ENCODE data around the gene ATP11C. TPM values are rescaled to one million over a fixed set of nuclear protein-coding genes. Genes with fewer than 3 reads are reported as not detected.

The ATP11C gene
- total RNA-seq, 2 donors from 2014 or later = 23.2 to 28.3 TPM

GRCh38 chrX:139784807-139785206 lies 148.0 kb downstream of the ATP11C start:
- 100% methylated on average over 1 of the region's 1 CpG for WGBS
- Histone ChIP-seq H3K4me1 (replicated peaks) (no peaks in the 10 kb centered on the region), H3K27ac (no peak overlapping the region), H3K9me3 (no peaks in the 10 kb centered on the region), H3K4me3 (no peak overlapping the region), H3K27me3 (replicated peaks; ENCODE audit: insufficient read depth) (no peaks in the 10 kb centered on the region), H3K36me3 (no peaks in the 10 kb centered on the region)
- intact Hi-C loops (cut with DNase I) = no loop called here
- no peak for TF ChIP-seq POLR2A (IDR thresholded peaks at IDR 0.05)
- TF ChIP-seq POLR2AphosphoS5 (IDR thresholded peaks at IDR 0.05) = no peak
- no peak for TF ChIP-seq CTCF (IDR thresholded peaks at IDR 0.05)
- DNase-seq (ENCODE audit: low spot score) = no peak

GRCh38 chrX:139783959-139784358 lies 148.9 kb downstream of the ATP11C start:
- TF ChIP-seq POLR2A (IDR thresholded peaks at IDR 0.05) (no peak), CTCF (IDR thresholded peaks at IDR 0.05) (no peak), POLR2AphosphoS5 (IDR thresholded peaks at IDR 0.05) (no peak)
- Histone ChIP-seq H3K27ac (no peak overlapping the region), H3K36me3 (no peaks in the 10 kb centered on the region), H3K4me3 (no peak overlapping the region), H3K9me3 (no peaks in the 10 kb centered on the region), H3K27me3 (replicated peaks; ENCODE audit: insufficient read depth) (no peaks in the 10 kb centered on the region), H3K4me1 (replicated peaks) (no peaks in the 10 kb centered on the region)
- WGBS = 89% methylated on average over 1 of the region's 1 CpG
- intact Hi-C loops (cut with DNase I) = no loop called here
- DNase-seq (ENCODE audit: low spot score) = no peak

GRCh38 chrX:139783030-139783429 lies 149.8 kb downstream of the ATP11C start:
- H3K27ac ChIP-seq = no peak overlapping the region
- no peaks in the 10 kb centered on the region for H3K4me1 ChIP-seq (replicated peaks)
- WGBS = 89% methylated on average over 3 of the region's 3 CpGs
- no peaks in the 10 kb centered on the region for H3K27me3 ChIP-seq (replicated peaks; ENCODE audit: insufficient read depth)
- H3K4me3 ChIP-seq = no peak overlapping the region
- intact Hi-C loops (cut with DNase I) = no loop called here
- H3K36me3 ChIP-seq = no peaks in the 10 kb centered on the region
- H3K9me3 ChIP-seq = no peaks in the 10 kb centered on the region
- TF ChIP-seq POLR2AphosphoS5 (IDR thresholded peaks at IDR 0.05) (no peak), POLR2A (IDR thresholded peaks at IDR 0.05) (no peak), CTCF (IDR thresholded peaks at IDR 0.05) (no peak)
- DNase-seq (ENCODE audit: low spot score) = no peak

GRCh38 chrX:139776599-139776998 lies 156.3 kb downstream of the ATP11C start:
- whole genome bisulfite sequencing = 100% methylated on average over 3 of the region's 3 CpGs
- no peaks in the 10 kb centered on the region for H3K9me3 ChIP-seq
- DNase-seq (ENCODE audit: low spot score) = no peak
- no peaks in the 10 kb centered on the region for H3K36me3 ChIP-seq
- no peaks in the 10 kb centered on the region for H3K27me3 ChIP-seq (replicated peaks; ENCODE audit: insufficient read depth)
- intact Hi-C loops (cut with DNase I) = no loop called here
- TF ChIP-seq POLR2A (IDR thresholded peaks at IDR 0.05) (no peak), CTCF (IDR thresholded peaks at IDR 0.05) (no peak), POLR2AphosphoS5 (IDR thresholded peaks at IDR 0.05) (no peak)
- H3K4me3 ChIP-seq = no peak overlapping the region
- H3K27ac ChIP-seq = no peak overlapping the region
- no peaks in the 10 kb centered on the region for H3K4me1 ChIP-seq (replicated peaks)

GRCh38 chrX:139770366-139770765 lies 162.5 kb downstream of the ATP11C start:
- TF ChIP-seq POLR2A (IDR thresholded peaks at IDR 0.05) (no peak), POLR2AphosphoS5 (IDR thresholded peaks at IDR 0.05) (no peak), CTCF (IDR thresholded peaks at IDR 0.05) (no peak)
- Histone ChIP-seq H3K27ac (no peak overlapping the region), H3K9me3 (no peaks in the 10 kb centered on the region), H3K4me1 (replicated peaks) (no peaks in the 10 kb centered on the region), H3K4me3 (no peak overlapping the region), H3K27me3 (replicated peaks; ENCODE audit: insufficient read depth) (no peaks in the 10 kb centered on the region), H3K36me3 (no peaks in the 10 kb centered on the region)
- WGBS = 97% methylated on average over 2 of the region's 2 CpGs
- DNase-seq (ENCODE audit: low spot score) = no peak
- intact Hi-C loops (cut with DNase I) = no loop called here
